K562 (cell line): ENCODE measurements around the gene EIF4G2. TPM values are rescaled to one million over a fixed set of nuclear protein-coding genes. Genes with fewer than 3 reads are reported as not detected.

Experiments used
- ARNT ChIP-seq, 2 experiments: fragments of 450-650 bp; IDR thresholded peaks; 2 replicates each; pipeline ENCODE4 v1.6.1; 2016; ENCODE audit warnings: mild to moderate bottlenecking in 1 of 2
- BACH1 ChIP-seq: fragments of 200-800 bp; sonication (Bioruptor generic); IDR thresholded peaks from 2 replicates; pipeline ENCODE4 v1.6.1; 2016; ENCODE audit warnings: missing genetic modification characterization, missing compliant biosample characterization
- C11orf30 ChIP-seq: fragments of 450-650 bp; IDR thresholded peaks from 2 replicates; pipeline ENCODE4 v1.6.1; 2016; ENCODE audit warnings: low read depth, mild to moderate bottlenecking
- CHD2 ChIP-seq: IDR thresholded peaks from 2 replicates; pipeline ENCODE4 v1.6.1; 2011; ENCODE audit warnings: low read depth, low read length
- E2F8 ChIP-seq: fragments of 450-650 bp; IDR thresholded peaks from 2 replicates; pipeline ENCODE4 v1.7.1; 2018; ENCODE audit warnings: mild to moderate bottlenecking, low read depth; ENCODE audit not compliant: partially characterized antibody
- ELF1 ChIP-seq: fragments of 200-800 bp; sonication (Bioruptor generic); IDR thresholded peaks from 2 replicates; pipeline ENCODE4 v1.6.1; 2016; ENCODE audit warnings: missing genetic modification characterization, missing compliant biosample characterization
- GABPB2 ChIP-seq: fragments of 250-450 bp; sonication (Bioruptor Pico); conservative IDR thresholded peaks from 2 replicates; pipeline ENCODE4 v1.5.1; 2021; ENCODE audit warnings: mild to moderate bottlenecking
- HBP1 ChIP-seq: fragments of 450-650 bp; formaldehyde crosslinking; IDR thresholded peaks from 2 replicates; pipeline ENCODE4 v1.4.0; 2022; ENCODE audit warnings: missing genetic modification characterization
- HNRNPUL1 ChIP-seq: fragments of 200-400 bp; formaldehyde crosslinking; IDR thresholded peaks from 2 replicates; pipeline ENCODE4 v1.6.1; 2017; ENCODE audit warnings: low read length
- NFRKB ChIP-seq: fragments of 450-650 bp; IDR thresholded peaks from 2 replicates; pipeline ENCODE4 v1.6.1; 2016; ENCODE audit warnings: low read depth
- PHF21A ChIP-seq: fragments of 450-650 bp; IDR thresholded peaks from 2 replicates; pipeline ENCODE4 v1.6.1; 2017; ENCODE audit warnings: low read depth, borderline replicate concordance
- SOX6 ChIP-seq: fragments of 450-650 bp; IDR thresholded peaks from 2 replicates; pipeline ENCODE4 v1.6.1; 2014; ENCODE audit warnings: mild to moderate bottlenecking
- SP2 ChIP-seq: IDR thresholded peaks from 2 replicates; pipeline ENCODE4 v1.6.1; 2011; ENCODE audit warnings: mild to moderate bottlenecking, low read depth, low read length, moderate library complexity; ENCODE audit not compliant: poor library complexity, severe bottlenecking; ENCODE audit errors: extremely low read depth
- SRSF9 ChIP-seq: fragments of 200-400 bp; formaldehyde crosslinking; IDR thresholded peaks from 2 replicates; pipeline ENCODE4 v1.6.1; 2017; ENCODE audit warnings: low read depth, low read length, borderline replicate concordance
- STAT6 ChIP-seq: sonication (generic); formaldehyde crosslinking; IDR thresholded peaks from 2 replicates; pipeline ENCODE4 v1.8.1; 2023; ENCODE audit warnings: mild to moderate bottlenecking, missing genetic modification reagents
- ZBTB17 ChIP-seq: fragments of 450-650 bp; formaldehyde crosslinking; IDR thresholded peaks from 2 replicates; pipeline ENCODE4 v1.4.0; 2020; ENCODE audit warnings: mild to moderate bottlenecking
- ZBTB5 ChIP-seq: fragments of 450-650 bp; IDR thresholded peaks from 2 replicates; pipeline ENCODE4 v1.6.1; 2017; ENCODE audit warnings: antibody characterized with exemption
- ZNF408 ChIP-seq: fragments of 250-450 bp; sonication (Bioruptor Pico); IDR thresholded peaks from 2 replicates; pipeline ENCODE4 v1.4.0; 2020; ENCODE audit warnings: low read depth, mild to moderate bottlenecking, moderate library complexity
- ZNF668 ChIP-seq: fragments of 250-450 bp; sonication (Bioruptor Pico); IDR thresholded peaks from 2 replicates; pipeline ENCODE4 v1.8.0; 2022; ENCODE audit warnings: mild to moderate bottlenecking, inconsistent platforms
- polyA plus RNA-seq, 8 experiments: library from polyadenylated mRNA; depleted of rRNA in 4 of 8; stranded (reverse) in 5 of 8; unstranded in 3 of 8; fragments of >200 nt; fragmentation: Nextera tagmentation in 2 of 8; fragmentation: Illumina TruSeq in 1 of 8; extraction: Ambion mirVana in 2 of 8; extraction: Trizol in 1 of 8; gene quantifications; 2 replicates each; pipeline versions ENCODE4 v1.2.1 to v1.2.3, GENCODE V29; 2011 to 2014; ENCODE audit warnings: inconsistent platforms in 1 of 8, missing spikeins in 1 of 8
- total RNA-seq, 7 experiments: library from RNA; depleted of rRNA in 6 of 7; stranded (reverse); fragments of >200 nt in 6 of 7; fragmentation: Illumina TruSeq in 2 of 7; extraction: Trizol in 2 of 7; gene quantifications; 2 replicates each; pipeline versions ENCODE4 v1.2.1 to v1.2.3, GENCODE V29; 2011 to 2021; ENCODE audit warnings: low replicate concordance in 1 of 7

Gene EIF4G2
- total and polyA plus RNA-seq, 9 of the 15 experiments (the other 6 are each of a cell fraction or from before 2014, with no cell fraction given): 206 to 790 (median 646) TPM

- TF ChIP-seq PHF21A (peak; percentile 80), CHD2 (peak; percentile 11), ZBTB17 (CRISPR knock-in tag) (no peak), HNRNPUL1 (no peak), SOX6 (peak; percentile 28; the same call in 1 of the 2 replicates), ZNF408 (CRISPR knock-in tag) (no peak), STAT6 (CRISPR knock-in tag) (no peak), SP2 (peak; percentile 25), C11orf30 (peak; percentile 71), GABPB2 (no peak), ZBTB5 (no peak), ZNF668 (no peak), ELF1 (tag) (no peak), SRSF9 (no peak), BACH1 (tag) (no peak), E2F8 (peak; percentile 32), HBP1 (CRISPR knock-in tag) (peak; percentile 95), NFRKB (peak; percentile 99), ARNT (IDR thresholded peaks at IDR 0.05) (peak; percentile 62 to 83)
Measured at GRCh38 chr11:10808553-10809372, at the start of gene EIF4G2 (continued).
